Coronary artery (tissue), 2 donors: ENCODE results near the gene LRP4.

Experiments used
- DNase-seq: peaks from one replicate; pipeline ENCODE4 v3.0.0-alpha.2; 2017; ENCODE audit warnings: low spot score
- H3K27ac ChIP-seq, 2 donors: fragments of 200-600 bp; sonication (generic); one replicate each; pipeline ENCODE4 v1.5.1; 2016 to 2019
- H3K4me3 ChIP-seq: fragments of 200-600 bp; sonication (generic); 2 replicates; pipeline ENCODE4 v1.5.1; 2016; ENCODE audit warnings: mild to moderate bottlenecking, moderate library complexity
- TF ChIP-seq, protein P1 (sequence below): fragments of 200-600 bp; sonication (generic); IDR thresholded peaks from one replicate; pipeline ENCODE4 v1.5.1; 2019; ENCODE audit warnings: antibody characterized with exemption

Gene LRP4

GRCh38 chr11:46850829-46851380, 67.4 kb downstream of the LRP4 start:
- Histone ChIP-seq H3K4me3 (no peak overlapping the region), H3K27ac (no peak overlapping the region)
- TF ChIP-seq, protein P1, sequence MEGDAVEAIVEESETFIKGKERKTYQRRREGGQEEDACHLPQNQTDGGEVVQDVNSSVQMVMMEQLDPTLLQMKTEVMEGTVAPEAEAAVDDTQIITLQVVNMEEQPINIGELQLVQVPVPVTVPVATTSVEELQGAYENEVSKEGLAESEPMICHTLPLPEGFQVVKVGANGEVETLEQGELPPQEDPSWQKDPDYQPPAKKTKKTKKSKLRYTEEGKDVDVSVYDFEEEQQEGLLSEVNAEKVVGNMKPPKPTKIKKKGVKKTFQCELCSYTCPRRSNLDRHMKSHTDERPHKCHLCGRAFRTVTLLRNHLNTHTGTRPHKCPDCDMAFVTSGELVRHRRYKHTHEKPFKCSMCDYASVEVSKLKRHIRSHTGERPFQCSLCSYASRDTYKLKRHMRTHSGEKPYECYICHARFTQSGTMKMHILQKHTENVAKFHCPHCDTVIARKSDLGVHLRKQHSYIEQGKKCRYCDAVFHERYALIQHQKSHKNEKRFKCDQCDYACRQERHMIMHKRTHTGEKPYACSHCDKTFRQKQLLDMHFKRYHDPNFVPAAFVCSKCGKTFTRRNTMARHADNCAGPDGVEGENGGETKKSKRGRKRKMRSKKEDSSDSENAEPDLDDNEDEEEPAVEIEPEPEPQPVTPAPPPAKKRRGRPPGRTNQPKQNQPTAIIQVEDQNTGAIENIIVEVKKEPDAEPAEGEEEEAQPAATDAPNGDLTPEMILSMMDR: no peak
- DNase-seq: no peak

- Histone ChIP-seq H3K4me3 (no peak overlapping the region), H3K27ac (no peak overlapping the region)
- TF ChIP-seq, protein P1: no peak
- no peak for DNase-seq
Observed at GRCh38 chr11:46849631-46850030, 68.7 kb downstream of the LRP4 start.

- DNase-seq: no peak
- Histone ChIP-seq H3K4me3 (peak overlapping the region; percentile 86), H3K27ac (peak overlapping the region in 1 of 2 donors; percentile 86)
- TF ChIP-seq, protein P1: no peak
Observed at GRCh38 chr11:46846510-46846830, 71.9 kb downstream of the LRP4 start.

DNA sequence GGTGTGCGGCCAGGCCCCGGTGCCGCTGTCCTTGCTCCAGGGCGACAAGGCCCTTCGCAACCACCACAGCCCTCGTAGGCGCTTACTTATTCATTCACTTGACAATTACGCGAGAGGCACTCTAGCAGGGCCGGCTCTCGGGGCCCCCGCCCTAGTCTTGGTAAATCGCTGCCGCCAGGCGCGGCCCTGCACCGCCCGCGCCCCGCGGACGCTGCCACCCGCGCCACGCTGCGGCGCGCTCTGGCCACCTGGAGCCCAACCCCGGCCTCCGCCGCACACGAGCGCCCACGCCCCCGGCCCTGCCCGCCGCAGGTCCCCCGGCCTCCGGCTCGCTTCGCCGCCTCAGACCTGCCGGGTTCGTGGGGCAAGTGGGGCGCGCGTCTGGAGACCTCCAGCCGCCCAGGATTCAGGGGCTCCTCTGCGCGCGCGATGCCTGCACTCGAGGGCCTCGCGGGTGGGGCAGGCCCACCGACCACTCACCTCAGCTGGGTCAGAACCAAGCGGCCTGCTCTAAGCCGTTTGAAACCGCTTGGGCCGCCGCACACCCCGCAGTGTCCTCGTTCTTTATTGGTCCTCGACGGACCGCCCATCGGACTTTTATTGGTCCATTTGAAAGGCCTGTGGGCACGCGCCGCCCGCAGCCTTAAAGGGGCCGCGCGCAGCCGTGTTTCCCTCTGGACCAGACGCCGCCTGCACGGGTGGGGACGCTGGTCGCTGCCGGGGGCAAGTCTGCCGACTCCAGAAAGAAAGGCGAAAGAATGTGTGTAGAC, 72.4 kb downstream of the LRP4 start, which contains the start of gene CKAP5:
CKAP5 (minus strand) TSS at position 541 of the 770 bp plus-strand sequence. CDS start 25,049 bp downstream, outside the sequence.
- TF ChIP-seq, protein P1: no peak
- Histone ChIP-seq H3K4me3 (peak within 1 kb of the TSS; percentile 86), H3K27ac (peak within 1 kb of the TSS; percentile 68 to 86)
- DNase-seq: peak; percentile 94

- TF ChIP-seq, protein P1: no peak
- no peak for DNase-seq
- peak overlapping the region; percentile 68 to 86 for H3K27ac ChIP-seq
- H3K4me3 ChIP-seq: peak overlapping the region; percentile 86
Observed at GRCh38 chr11:46845440-46845739, 73.0 kb downstream of the LRP4 start.

- Histone ChIP-seq H3K4me3 (no peak overlapping the region), H3K27ac (no peak overlapping the region)
- TF ChIP-seq, protein P1: no peak
- no peak for DNase-seq
Observed at GRCh38 chr11:46840116-46840515, 78.2 kb downstream of the LRP4 start.

DNA sequence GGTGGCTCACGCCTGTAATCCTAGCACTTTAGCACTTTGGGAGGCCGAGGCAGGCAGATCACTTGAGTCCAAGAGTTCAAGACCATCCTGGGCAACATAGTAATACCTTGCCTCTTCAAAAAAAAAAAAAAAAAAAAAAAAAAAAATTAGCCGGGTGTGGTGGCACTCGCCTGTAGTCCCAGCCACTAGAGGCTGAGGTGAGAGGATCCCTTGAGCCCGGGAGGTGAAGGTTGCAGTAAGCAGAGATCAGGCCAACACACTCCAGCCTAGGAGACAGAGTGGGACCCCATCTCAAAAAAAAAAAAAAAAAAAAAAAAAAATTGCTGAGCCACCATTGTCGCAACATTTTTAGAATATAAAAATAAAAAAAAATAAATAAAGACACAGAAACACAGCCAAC, 79.8 kb downstream of the LRP4 start:
- Histone ChIP-seq H3K4me3 (no peak overlapping the region), H3K27ac (no peak overlapping the region)
- no peak for DNase-seq
- TF ChIP-seq, protein P1: no peak
